PFSK-1 (cell line): ENCODE data around the gene FKBP8.

Experiments used
- FOXP2 ChIP-seq: optimal IDR thresholded peaks from 2 replicates; pipeline ENCODE3; 2011; ENCODE audit warnings: borderline replicate concordance, control low read depth, inconsistent platforms; ENCODE audit not compliant: insufficient read depth; ENCODE audit errors: extremely low read length, extremely low read depth
- POLR2AphosphoS5 ChIP-seq: IDR thresholded peaks from 2 replicates; pipeline ENCODE4 v1.6.1; 2012; ENCODE audit warnings: low read depth, mild to moderate bottlenecking, control low read depth, low read length, moderate library complexity
- TAF1 ChIP-seq: IDR thresholded peaks from 2 replicates; pipeline ENCODE4 v1.6.1; 2012; ENCODE audit warnings: low read length, control low read depth, borderline replicate concordance; ENCODE audit not compliant: insufficient read depth

DNA sequence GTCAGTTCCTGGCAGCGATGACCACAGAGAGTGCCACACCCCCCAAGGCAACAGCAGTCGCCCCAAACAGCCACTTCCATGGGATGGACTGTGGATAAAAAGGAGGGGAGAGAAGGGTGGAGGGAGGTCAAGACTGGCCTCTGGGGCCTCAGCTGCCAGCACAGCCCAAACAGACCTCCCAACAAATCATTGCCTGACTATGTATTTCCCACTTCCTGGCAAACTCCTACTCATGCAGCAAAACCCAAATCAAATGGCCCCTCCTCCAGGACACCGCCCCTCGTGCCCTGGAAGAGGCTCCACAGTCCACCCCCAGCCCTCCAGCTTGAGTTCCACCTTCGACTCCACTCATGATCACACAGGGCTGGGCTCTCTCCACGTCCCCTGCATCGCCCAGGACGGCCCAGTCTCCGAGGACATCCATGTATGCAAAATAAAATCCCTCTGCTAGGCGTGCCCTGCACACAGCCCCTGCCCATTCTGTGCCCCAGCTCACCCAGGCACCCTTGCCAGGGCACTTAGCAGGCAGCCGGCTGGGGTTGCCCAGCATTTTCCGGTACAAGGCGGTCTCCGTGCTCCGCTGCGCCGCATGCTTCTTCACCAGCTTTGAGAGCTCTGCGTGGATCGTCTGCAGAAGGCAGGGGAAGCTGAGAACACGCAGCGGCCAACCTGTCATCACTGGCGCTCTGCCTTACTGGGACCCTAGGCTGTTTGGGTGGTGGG is 11.0 kb downstream of the FKBP8 start:
- TF ChIP-seq POLR2AphosphoS5 (no peak), TAF1 (no peak), FOXP2 (no peak)
